Neural cell (in vitro differentiated cells): ENCODE measurements around the gene PAEP. TPM values are rescaled to one million over a fixed set of nuclear protein-coding genes. Genes with fewer than 3 reads are reported as not detected.

ENCODE experiments used
- H2AFZ ChIP-seq: fragments of 200-600, 300-800 bp; sonication (generic), shearing (Covaris generic); 2 replicates; pipeline ENCODE4 v1.6.0; 2014; ENCODE audit warnings: low read depth, mild to moderate bottlenecking, antibody characterized with exemption, low read length, moderate library complexity
- H3F3A ChIP-seq: fragments of 200-600 bp; shearing (Covaris generic); 2 replicates; pipeline ENCODE4 v1.6.1; 2016; ENCODE audit warnings: mild to moderate bottlenecking, moderate library complexity, mixed read lengths, antibody characterized with exemption, low read length; ENCODE audit not compliant: insufficient read depth, poor library complexity, severe bottlenecking
- H3K27ac ChIP-seq: fragments of 200-600, 300-800 bp; sonication (generic), shearing (Covaris generic); 2 replicates; pipeline ENCODE4 v1.5.1; 2014; ENCODE audit warnings: mild to moderate bottlenecking, low read length, moderate library complexity
- H3K27me3 ChIP-seq: fragments of 300-800, 200-600 bp; sonication (generic), shearing (Covaris generic); 2 replicates; pipeline ENCODE4 v1.6.0; 2014; ENCODE audit warnings: mild to moderate bottlenecking, low read depth, low read length, moderate library complexity; ENCODE audit not compliant: insufficient read depth
- H3K36me3 ChIP-seq: fragments of 300-800, 200-600 bp; sonication (generic), shearing (Covaris generic); 2 replicates; pipeline ENCODE4 v1.5.1; 2014; ENCODE audit warnings: mild to moderate bottlenecking, antibody characterized with exemption, low read length, moderate library complexity; ENCODE audit not compliant: insufficient read depth
- H3K4me2 ChIP-seq: fragments of 300-800, 200-600 bp; sonication (generic), shearing (Covaris generic); 2 replicates; pipeline ENCODE4 v1.6.0; 2014; ENCODE audit warnings: mild to moderate bottlenecking, low read length
- H3K4me3 ChIP-seq: fragments of 300-800, 200-600 bp; sonication (generic), shearing (Covaris generic); 2 replicates; pipeline ENCODE4 v1.5.1; 2014; ENCODE audit warnings: mild to moderate bottlenecking, low read length, moderate library complexity
- H3K79me2 ChIP-seq: fragments of 200-600 bp; shearing (Covaris generic); replicated peaks from 2 replicates; pipeline ENCODE4 v1.6.0; 2014; ENCODE audit warnings: mild to moderate bottlenecking, low read length, moderate library complexity; ENCODE audit not compliant: insufficient read depth
- H3K9ac ChIP-seq: fragments of 300-800, 200-600 bp; sonication (generic), shearing (Covaris generic); 2 replicates; pipeline ENCODE4 v1.6.1; 2016; ENCODE audit warnings: mild to moderate bottlenecking, low read length, mixed read lengths
- H3K9me2 ChIP-seq: fragments of 200-600 bp; shearing (Covaris generic); 2 replicates; pipeline ENCODE4 v1.6.1; 2016; ENCODE audit warnings: mild to moderate bottlenecking, low read length, mixed read lengths; ENCODE audit not compliant: insufficient read depth
- H3K9me3 ChIP-seq: fragments of 200-600, 300-800 bp; sonication (generic), shearing (Covaris generic); 2 replicates; pipeline ENCODE4 v1.6.1; 2016; ENCODE audit warnings: mild to moderate bottlenecking, mixed run types, low read length, moderate library complexity, mixed read lengths
- H4K20me1 ChIP-seq: fragments of 200-600 bp; shearing (Covaris generic); 2 replicates; pipeline ENCODE4 v1.6.1; 2016; ENCODE audit warnings: mild to moderate bottlenecking, mixed run types; ENCODE audit not compliant: insufficient read depth
- EP300 ChIP-seq: fragments of 450-650 bp; conservative IDR thresholded peaks from 2 replicates; pipeline ENCODE4 v1.6.1; 2014; ENCODE audit warnings: antibody characterized with exemption, mild to moderate bottlenecking, moderate library complexity; ENCODE audit not compliant: poor library complexity, severe bottlenecking
- EZH2 ChIP-seq: fragments of 200-600, 300-800 bp; shearing (Covaris generic), sonication (generic); IDR thresholded peaks from 2 replicates; pipeline ENCODE4 v1.6.1; 2014; ENCODE audit warnings: antibody characterized with exemption, low read length, borderline replicate concordance, mild to moderate bottlenecking; ENCODE audit not compliant: insufficient read depth, poor library complexity, severe bottlenecking
- MXI1 ChIP-seq: fragments of 450-650 bp; conservative IDR thresholded peaks from 2 replicates; pipeline ENCODE4 v1.6.1; 2014; ENCODE audit warnings: antibody characterized with exemption, mild to moderate bottlenecking; ENCODE audit not compliant: poor library complexity, severe bottlenecking
- POLR2AphosphoS5 ChIP-seq: IDR thresholded peaks from 2 replicates; pipeline ENCODE4 v1.6.1; 2012
- RAD21 ChIP-seq: fragments of 450-650 bp; conservative IDR thresholded peaks from 2 replicates; pipeline ENCODE4 v1.6.1; 2014; ENCODE audit warnings: antibody characterized with exemption, mild to moderate bottlenecking, moderate library complexity
- SMC3 ChIP-seq: fragments of 450-650 bp; conservative IDR thresholded peaks from 2 replicates; pipeline ENCODE4 v1.6.1; 2014; ENCODE audit warnings: antibody characterized with exemption, mild to moderate bottlenecking, moderate library complexity; ENCODE audit not compliant: poor library complexity
- TAF1 ChIP-seq: IDR thresholded peaks from 2 replicates; pipeline ENCODE4 v1.6.1; 2012; ENCODE audit warnings: low read depth
- polyA plus RNA-seq: library from polyadenylated mRNA; depleted of rRNA; stranded (reverse); fragments of >200 nt; gene quantifications from 2 replicates; pipeline ENCODE4 v1.2.3, GENCODE V29; 2014
- TF ChIP-seq, protein P1 (sequence below): fragments of 450-650 bp; IDR thresholded peaks from 2 replicates; pipeline ENCODE4 v1.5.1; 2014; ENCODE audit warnings: antibody characterized with exemption, mild to moderate bottlenecking, moderate library complexity; ENCODE audit not compliant: poor library complexity, severe bottlenecking
- TF ChIP-seq, protein P2 (sequence below): IDR thresholded peaks from 2 replicates; pipeline ENCODE4 v1.6.1; 2012; ENCODE audit warnings: borderline replicate concordance

Gene PAEP
- polyA plus RNA-seq, 1 donor from 2014 or later = not detected

DNA sequence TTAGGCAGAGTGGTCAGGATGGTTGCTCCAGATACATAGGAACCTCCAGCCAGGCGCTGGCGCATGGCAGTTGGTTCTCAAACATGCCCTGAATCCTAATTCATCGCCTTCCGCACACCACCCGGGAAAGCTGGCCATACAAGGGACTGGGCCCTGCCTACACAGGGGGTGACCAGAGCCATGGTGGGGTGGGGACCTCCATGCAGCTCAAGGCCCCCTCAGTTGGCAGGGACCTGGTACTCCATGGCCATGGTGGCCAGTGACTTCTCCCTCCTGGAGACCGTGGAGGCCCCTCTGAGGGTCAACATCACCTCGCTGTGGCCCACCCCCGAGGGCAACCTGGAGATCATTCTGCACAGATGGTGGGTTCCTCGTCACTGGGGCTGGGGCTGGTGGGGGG lies 26.8 kb downstream of the PAEP start:
- TF ChIP-seq EZH2 (no peak), POLR2AphosphoS5 (no peak), SMC3 (no peak), EP300 (no peak), RAD21 (no peak), TAF1 (no peak), MXI1 (no peak)
- TF ChIP-seq, protein P1, sequence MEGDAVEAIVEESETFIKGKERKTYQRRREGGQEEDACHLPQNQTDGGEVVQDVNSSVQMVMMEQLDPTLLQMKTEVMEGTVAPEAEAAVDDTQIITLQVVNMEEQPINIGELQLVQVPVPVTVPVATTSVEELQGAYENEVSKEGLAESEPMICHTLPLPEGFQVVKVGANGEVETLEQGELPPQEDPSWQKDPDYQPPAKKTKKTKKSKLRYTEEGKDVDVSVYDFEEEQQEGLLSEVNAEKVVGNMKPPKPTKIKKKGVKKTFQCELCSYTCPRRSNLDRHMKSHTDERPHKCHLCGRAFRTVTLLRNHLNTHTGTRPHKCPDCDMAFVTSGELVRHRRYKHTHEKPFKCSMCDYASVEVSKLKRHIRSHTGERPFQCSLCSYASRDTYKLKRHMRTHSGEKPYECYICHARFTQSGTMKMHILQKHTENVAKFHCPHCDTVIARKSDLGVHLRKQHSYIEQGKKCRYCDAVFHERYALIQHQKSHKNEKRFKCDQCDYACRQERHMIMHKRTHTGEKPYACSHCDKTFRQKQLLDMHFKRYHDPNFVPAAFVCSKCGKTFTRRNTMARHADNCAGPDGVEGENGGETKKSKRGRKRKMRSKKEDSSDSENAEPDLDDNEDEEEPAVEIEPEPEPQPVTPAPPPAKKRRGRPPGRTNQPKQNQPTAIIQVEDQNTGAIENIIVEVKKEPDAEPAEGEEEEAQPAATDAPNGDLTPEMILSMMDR = no peak
- TF ChIP-seq, protein P2, sequence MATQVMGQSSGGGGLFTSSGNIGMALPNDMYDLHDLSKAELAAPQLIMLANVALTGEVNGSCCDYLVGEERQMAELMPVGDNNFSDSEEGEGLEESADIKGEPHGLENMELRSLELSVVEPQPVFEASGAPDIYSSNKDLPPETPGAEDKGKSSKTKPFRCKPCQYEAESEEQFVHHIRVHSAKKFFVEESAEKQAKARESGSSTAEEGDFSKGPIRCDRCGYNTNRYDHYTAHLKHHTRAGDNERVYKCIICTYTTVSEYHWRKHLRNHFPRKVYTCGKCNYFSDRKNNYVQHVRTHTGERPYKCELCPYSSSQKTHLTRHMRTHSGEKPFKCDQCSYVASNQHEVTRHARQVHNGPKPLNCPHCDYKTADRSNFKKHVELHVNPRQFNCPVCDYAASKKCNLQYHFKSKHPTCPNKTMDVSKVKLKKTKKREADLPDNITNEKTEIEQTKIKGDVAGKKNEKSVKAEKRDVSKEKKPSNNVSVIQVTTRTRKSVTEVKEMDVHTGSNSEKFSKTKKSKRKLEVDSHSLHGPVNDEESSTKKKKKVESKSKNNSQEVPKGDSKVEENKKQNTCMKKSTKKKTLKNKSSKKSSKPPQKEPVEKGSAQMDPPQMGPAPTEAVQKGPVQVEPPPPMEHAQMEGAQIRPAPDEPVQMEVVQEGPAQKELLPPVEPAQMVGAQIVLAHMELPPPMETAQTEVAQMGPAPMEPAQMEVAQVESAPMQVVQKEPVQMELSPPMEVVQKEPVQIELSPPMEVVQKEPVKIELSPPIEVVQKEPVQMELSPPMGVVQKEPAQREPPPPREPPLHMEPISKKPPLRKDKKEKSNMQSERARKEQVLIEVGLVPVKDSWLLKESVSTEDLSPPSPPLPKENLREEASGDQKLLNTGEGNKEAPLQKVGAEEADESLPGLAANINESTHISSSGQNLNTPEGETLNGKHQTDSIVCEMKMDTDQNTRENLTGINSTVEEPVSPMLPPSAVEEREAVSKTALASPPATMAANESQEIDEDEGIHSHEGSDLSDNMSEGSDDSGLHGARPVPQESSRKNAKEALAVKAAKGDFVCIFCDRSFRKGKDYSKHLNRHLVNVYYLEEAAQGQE = no peak
- Histone ChIP-seq H3K4me3 (no peak overlapping the region), H3K79me2 (no peaks in the 10 kb centered on the region), H3K27ac (no peak overlapping the region), H3K36me3 (no peaks in the 10 kb centered on the region), H3K9ac (no peak overlapping the region), H3K4me2 (no peak overlapping the region), H3K9me2 (no peaks in the 10 kb centered on the region), H3K9me3 (no peaks in the 10 kb centered on the region), H3K27me3 (no peaks in the 10 kb centered on the region), H4K20me1 (no peaks in the 10 kb centered on the region), H2AFZ (no peak overlapping the region), H3F3A (no peaks in the 10 kb centered on the region)

DNA sequence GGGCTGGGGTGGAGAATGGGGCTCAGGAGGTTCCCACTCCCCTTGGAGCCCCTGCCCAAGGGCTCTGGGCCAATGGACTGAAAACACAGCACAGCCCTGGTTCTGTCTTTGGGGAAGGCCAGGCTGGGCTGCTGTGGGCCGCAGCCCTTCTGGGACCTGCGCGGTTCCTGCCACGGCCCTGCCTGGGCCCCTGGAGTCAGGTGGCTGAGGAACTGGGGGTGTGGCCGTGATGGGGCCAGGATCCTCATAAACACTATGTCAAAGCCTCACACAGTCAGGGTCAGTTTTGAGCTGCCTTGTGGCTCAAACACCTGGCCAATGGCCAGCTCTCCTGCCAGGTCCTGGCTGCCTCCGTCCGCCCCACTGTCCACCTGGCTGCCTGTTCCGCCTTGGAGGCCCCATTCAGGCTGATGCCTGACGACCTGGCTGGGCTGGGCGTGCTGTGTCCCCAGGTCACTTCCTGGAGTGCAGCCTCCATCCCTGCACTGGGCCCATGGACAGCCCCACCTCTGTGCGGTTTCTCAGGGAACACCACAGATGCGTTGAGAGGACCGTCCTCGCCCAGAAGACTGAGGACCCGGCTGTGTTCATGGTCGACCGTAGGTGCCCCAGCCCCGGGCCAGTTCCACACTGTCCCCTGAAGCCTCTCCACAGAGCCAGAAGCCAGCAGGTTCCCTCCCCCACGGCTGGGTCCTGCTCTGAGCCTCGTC lies 27.5 kb downstream of the PAEP start:
- Histone ChIP-seq H3K9me2 (no peaks in the 10 kb centered on the region), H3K4me3 (no peak overlapping the region), H3K4me2 (no peak overlapping the region), H2AFZ (no peak overlapping the region), H3K9ac (no peak overlapping the region), H3K27ac (no peak overlapping the region), H3K27me3 (no peaks in the 10 kb centered on the region), H4K20me1 (no peaks in the 10 kb centered on the region), H3K36me3 (no peaks in the 10 kb centered on the region), H3F3A (no peaks in the 10 kb centered on the region), H3K79me2 (no peaks in the 10 kb centered on the region), H3K9me3 (no peaks in the 10 kb centered on the region)
- TF ChIP-seq, protein P1 = no peak
- TF ChIP-seq EP300 = no peak
- TF ChIP-seq, protein P2 = no peak
